ENCODE results near the gene CCDC88C.

CCDC88C gene

DNA sequence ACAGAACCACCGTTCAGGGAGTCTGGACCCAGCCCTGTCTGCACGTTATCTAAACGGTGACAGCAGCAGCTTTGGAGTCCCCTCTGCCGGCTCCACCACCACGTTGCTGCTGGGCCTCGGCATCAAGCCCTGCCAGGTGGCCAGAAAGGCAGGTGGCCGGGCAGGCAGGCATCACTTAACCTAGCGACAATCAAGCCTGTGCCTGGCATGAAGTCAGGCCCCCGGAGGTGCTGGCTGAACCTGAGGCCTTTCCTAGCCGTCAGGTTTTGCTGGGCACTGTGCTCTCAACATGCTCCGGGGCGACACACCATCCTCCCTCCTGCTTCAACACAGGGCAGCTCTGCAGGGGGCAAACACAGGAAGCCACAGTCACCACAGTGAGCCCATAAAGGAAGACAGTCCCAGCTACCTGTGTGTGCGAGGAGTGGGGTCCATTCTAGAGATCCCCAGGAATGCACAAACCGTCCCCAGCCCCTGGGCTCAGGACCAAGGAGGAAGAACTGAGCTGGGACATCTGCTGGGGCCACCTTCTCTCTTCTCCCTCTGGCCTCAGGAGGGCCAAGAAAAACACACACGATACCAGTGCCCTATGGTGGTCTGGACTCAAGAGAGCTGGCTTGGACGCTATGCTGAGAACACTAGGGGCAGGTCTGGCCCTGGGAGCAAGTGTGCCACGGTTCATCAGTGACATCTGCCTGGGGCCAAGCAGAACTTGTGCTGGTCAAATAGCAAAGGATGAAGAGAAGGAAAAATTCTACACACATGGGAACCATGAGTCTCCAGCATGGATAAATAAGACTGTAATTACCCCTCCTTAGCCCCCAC lies 44.7 kb downstream of the CCDC88C start:
- DNase-seq = no peak
- in situ Hi-C loops (cut with HindIII; ENCODE audit: low pct_ligation_motif_present, low pct_unique_long_range_greater_than_20kb, low sequenced_read_pairs) = no loop called here

DNA sequence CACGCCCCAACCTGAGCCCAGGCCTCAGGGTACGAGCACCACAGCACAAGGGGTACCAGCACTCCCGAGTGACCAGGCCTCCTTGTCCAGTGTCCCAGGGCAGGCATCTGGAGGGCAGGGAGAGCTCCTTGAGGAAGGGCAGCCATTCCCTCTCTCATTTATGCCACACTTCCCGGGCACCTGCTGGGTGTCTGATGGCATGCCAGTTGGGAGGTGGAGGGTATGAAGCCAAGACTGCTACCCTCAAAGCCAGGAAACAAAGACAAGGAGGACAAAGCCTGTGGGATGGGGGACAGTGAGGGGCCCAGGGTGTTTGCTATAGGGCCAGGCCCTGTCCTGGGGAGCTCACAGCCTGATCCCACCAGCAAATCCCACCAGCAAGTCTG lies 45.6 kb downstream of the CCDC88C start:
- no peak for DNase-seq
- in situ Hi-C loops (cut with HindIII; ENCODE audit: low pct_ligation_motif_present, low pct_unique_long_range_greater_than_20kb, low sequenced_read_pairs) = no loop called here

GRCh38 chr14:91371011-91371989 lies 46.3 kb downstream of the CCDC88C start:
- no peak for DNase-seq
- in situ Hi-C loops (cut with HindIII; ENCODE audit: low pct_ligation_motif_present, low pct_unique_long_range_greater_than_20kb, low sequenced_read_pairs) = no loop called here

GRCh38 chr14:91369628-91370445 lies 47.8 kb downstream of the CCDC88C start:
- in situ Hi-C loops (cut with HindIII; ENCODE audit: low pct_ligation_motif_present, low pct_unique_long_range_greater_than_20kb, low sequenced_read_pairs) = no loop called here

DNA sequence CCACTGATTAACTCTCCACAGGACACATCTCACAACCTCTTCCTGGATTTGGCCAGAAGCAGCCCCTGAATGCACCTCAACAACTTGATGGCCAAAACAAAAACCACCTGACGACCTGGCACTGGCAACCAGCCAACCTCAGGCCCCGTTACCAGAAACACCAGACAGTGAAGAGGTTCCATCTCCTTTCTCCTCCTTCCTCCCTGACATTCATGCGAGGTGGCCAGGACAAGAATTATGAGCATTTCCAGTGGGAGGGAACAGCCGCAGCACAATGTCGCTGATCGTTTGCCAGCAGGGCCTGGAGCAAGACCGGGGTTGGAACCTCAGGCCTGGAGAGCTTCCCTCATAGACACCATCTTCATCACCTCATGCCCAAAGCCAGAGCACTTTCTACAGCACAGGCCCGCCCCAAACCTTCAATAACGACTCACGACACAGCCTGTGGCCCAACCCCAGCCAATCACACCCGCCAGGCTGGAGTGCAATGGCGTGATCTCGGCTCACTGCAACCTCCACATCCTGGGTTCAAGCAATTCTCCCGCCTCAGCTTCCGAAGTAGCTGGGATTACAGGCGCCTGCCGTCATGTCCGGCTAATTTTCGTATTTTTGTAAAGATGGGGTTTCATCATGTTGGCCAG lies 48.7 kb downstream of the CCDC88C start:
- in situ Hi-C loops (cut with HindIII; ENCODE audit: low pct_ligation_motif_present, low pct_unique_long_range_greater_than_20kb, low sequenced_read_pairs) = no loop called here
- DNase-seq = no peak

More at GRCh38 chr14:91369628-91370445, 47.8 kb downstream of the CCDC88C start:
- DNase-seq = no peak

GRCh38 chr14:91367173-91368171 lies 50.1 kb downstream of the CCDC88C start:
- in situ Hi-C loops (cut with HindIII; ENCODE audit: low pct_ligation_motif_present, low pct_unique_long_range_greater_than_20kb, low sequenced_read_pairs) = no loop called here
- peak; percentile 95 for DNase-seq

DNA sequence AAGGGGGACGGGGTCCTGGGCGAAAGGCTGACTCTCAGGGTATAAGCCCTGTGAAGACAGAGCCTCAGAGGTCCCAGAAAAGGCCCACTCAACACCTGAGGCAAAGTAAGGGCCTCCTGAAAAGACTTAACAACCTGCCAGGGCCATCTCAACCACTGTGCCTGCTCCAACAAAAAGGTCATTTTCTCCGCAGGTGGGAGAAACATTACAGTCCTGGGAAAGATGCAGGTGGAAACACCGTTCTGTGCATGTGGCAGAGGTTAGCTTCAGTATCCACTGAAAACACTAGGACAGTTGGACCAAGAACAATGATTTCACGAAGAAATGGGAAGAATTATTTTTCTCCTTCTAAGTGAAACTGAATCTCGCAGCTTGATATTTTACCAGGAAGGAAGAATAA lies 50.9 kb downstream of the CCDC88C start:
- no peak for DNase-seq
- in situ Hi-C loops (cut with HindIII; ENCODE audit: low pct_ligation_motif_present, low pct_unique_long_range_greater_than_20kb, low sequenced_read_pairs) = no loop called here

DNA sequence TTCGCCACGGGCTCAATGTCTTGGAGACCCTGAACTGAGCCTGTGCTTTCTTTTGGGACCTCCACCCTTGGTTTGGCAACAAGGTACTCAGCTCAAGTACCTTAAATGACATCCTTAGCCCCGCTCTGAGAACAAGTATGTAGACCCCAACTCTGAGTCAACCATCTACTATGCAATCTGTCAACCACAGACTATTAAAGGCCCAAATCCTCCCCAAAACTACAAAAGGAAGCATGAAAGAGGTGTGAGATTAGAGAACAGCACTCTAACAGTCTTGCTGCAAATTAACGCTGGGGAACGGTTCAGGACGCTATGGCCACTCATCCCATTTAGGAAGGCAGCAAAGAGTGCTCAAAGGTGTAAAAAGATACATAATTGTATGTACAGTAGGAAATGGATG lies 52.1 kb downstream of the CCDC88C start:
- in situ Hi-C loops (cut with HindIII; ENCODE audit: low pct_ligation_motif_present, low pct_unique_long_range_greater_than_20kb, low sequenced_read_pairs) = no loop called here
- no peak for DNase-seq

- in situ Hi-C loops (cut with HindIII; ENCODE audit: low pct_ligation_motif_present, low pct_unique_long_range_greater_than_20kb, low sequenced_read_pairs) = no loop called here
- DNase-seq = no peak
These were observed 52.9 kb downstream of the CCDC88C start for GRCh38 chr14:91364524-91365270.

DNA sequence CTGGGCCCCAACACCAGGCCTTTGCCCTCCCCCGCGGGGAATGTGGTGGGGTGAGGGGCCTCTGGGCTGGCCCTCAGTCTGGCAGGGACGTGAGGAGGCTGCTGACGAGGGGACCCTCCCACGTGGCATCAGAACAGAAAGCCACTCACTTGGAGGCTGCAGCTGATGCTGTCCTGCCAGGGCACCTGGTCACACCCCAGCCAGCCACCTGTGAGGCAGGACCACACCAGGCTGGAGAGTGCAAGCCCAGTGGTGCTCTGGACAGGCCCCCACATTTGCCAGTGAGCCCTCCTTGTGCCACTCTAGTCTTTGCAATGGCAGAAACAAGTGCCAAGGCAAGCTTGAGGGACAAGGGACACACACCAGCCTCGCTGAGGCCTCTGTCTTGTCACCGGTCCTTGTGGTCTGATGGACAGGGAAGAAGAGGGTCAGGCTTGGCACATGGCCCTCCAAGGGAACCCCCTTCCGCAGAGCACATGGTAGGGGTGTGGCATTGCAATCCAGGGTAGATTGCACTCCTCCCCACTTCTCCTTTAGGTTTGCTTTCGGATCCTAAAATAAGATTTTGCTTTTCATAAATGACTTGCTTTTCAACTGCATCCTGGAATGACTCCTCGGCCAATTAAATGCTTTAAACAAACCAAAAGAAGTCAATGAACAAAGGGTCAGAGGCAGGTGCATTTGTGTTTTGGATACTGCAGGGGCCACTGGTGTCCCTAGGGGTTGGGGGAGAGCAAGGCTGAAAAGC lies 53.7 kb downstream of the CCDC88C start:
- no peak for DNase-seq
- in situ Hi-C loops (cut with HindIII; ENCODE audit: low pct_ligation_motif_present, low pct_unique_long_range_greater_than_20kb, low sequenced_read_pairs) = no loop called here

- in situ Hi-C loops (cut with HindIII; ENCODE audit: low pct_ligation_motif_present, low pct_unique_long_range_greater_than_20kb, low sequenced_read_pairs) = no loop called here
- no peak for DNase-seq
These were observed 56.3 kb downstream of the CCDC88C start for GRCh38 chr14:91361233-91361811.

DNA sequence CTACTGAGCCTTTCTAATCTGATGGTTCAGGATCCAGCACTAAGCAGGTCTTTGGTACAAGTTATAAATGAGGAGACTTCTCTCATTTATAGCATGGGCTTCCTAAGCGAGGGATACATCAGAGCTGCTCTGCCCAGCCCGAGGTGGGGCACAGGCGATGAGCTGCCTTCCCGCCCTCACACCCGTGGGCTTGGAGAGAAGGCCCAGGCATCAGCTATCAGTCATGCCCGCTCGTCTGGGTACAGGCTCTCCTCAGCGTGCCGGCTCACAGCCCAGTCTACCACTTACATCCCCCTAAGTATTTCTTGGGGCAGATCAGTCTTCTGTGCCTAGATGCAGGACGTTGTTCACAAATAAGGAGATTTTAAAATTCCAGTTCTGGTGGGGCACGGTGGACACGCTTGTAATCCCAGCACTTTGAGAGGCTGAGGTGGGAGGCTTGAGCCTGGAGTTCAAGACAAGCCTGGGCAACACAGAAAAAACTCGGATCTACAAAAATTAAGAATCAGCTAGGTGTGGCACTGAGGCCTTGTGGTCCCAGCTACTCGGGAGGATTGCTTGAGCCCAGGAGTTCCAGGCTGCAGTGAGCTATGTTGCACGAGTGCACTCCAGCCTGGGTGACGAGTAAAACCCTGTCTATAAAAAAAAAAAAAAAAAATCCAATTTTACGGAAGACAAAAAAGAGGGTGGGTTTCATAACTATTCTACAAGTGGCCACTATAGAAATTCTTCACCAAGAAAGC lies 57.0 kb downstream of the CCDC88C start:
- in situ Hi-C loops (cut with HindIII; ENCODE audit: low pct_ligation_motif_present, low pct_unique_long_range_greater_than_20kb, low sequenced_read_pairs) = no loop called here
- no peak for DNase-seq

DNA sequence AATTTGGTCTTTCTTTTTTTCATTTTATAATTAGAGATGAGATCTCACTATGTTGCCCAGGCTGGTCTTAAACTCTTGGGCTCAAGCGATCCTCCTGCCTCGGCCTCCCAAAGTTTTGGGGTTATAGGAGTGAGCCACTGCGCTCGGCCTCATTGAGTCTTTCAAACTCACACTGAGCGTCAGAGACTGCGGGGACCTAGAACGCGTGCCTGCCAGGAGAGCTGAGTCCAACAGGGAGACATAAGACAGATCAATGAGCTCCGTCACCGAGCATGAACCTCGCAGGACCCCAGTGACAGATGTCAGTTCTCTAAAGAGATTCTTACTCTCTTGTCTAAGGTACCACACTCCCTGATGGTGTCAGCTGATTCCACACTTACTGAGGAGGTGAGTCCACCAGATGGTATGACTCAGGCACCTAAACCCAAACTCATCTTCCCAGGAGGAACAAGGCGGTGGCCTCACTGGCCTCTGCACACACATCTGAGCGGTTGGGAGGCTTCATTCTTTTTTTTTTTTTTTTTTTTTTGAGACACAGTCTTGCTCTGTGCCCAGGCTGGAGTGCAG lies 58.9 kb downstream of the CCDC88C start:
- in situ Hi-C loops (cut with HindIII; ENCODE audit: low pct_ligation_motif_present, low pct_unique_long_range_greater_than_20kb, low sequenced_read_pairs) = no loop called here

DNA sequence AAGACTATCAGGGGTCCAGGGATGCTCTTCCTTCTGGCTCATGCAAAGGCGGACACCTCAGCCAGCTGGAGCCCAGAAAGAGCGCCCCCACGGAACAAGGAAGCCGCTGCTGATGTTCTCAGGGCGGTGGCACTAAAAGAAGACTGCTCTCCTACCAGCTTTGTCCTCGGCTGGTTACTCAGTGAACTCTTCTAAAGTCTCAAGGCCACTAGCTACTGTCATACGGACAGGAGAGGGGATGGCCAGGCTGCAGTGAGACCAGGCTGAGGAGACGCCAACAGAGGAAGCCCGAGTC lies 59.6 kb downstream of the CCDC88C start:
- DNase-seq = no peak
- in situ Hi-C loops (cut with HindIII; ENCODE audit: low pct_ligation_motif_present, low pct_unique_long_range_greater_than_20kb, low sequenced_read_pairs) = no loop called here

More for the DNA sequence above, 58.9 kb downstream of the CCDC88C start:
- no peak for DNase-seq

Measured in ACHN (cell line).